Muscle of arm (tissue), 12 donors: ENCODE measurements around the gene TTLL5. TPM values are rescaled to one million over a fixed set of nuclear protein-coding genes. Genes with fewer than 3 reads are reported as not detected.
"Not testable (repeated sequence)": the region's sequence is repeated elsewhere in the genome, so short reads cannot be mapped to it uniquely, and the experiment has no call there.

Source experiments
- DNase-seq: peaks from one replicate; pipeline ENCODE4 v3.0.0-alpha.2; 2013
- polyA plus RNA-seq, 12 donors: library from polyadenylated mRNA; unstranded; fragments of 120-200 nt; gene quantifications; one replicate each; pipeline ENCODE4 v1.2.1, GENCODE V29; 2013; ENCODE audit not compliant: insufficient read length in 12 of 12

The TTLL5 gene
- polyA plus RNA-seq, 12 donors: 14.1 to 40.5 (median 17.2) TPM; not detected in 1

- peak; percentile 39 for DNase-seq
These were observed 12.8 kb upstream of the TTLL5 start for GRCh38 chr14:75648066-75648838.

GRCh38 chr14:75649337-75649736 is 11.7 kb upstream of the TTLL5 start:
- no peak for DNase-seq

GRCh38 chr14:75649773-75650172 is 11.3 kb upstream of the TTLL5 start:
- DNase-seq: no peak

GRCh38 chr14:75650253-75651058 is 10.6 kb upstream of the TTLL5 start:
- no peak for DNase-seq

- DNase-seq: no peak
These were observed 7.5 kb upstream of the TTLL5 start for GRCh38 chr14:75653563-75653962.

- DNase-seq: peak; percentile 76
These were observed 6.8 kb upstream of the TTLL5 start for GRCh38 chr14:75654127-75654732.

GRCh38 chr14:75655235-75655634 is 5.8 kb upstream of the TTLL5 start:
- no peak for DNase-seq

GRCh38 chr14:75657331-75657730 is 3.7 kb upstream of the TTLL5 start:
- DNase-seq: no peak

GRCh38 chr14:75658957-75659356 is 2.1 kb upstream of the TTLL5 start:
- DNase-seq: no peak

- no peak for DNase-seq
These were observed 812 bp upstream of the TTLL5 start for GRCh38 chr14:75660238-75660629.

- DNase-seq: no peak
These were observed 411 bp downstream of the TTLL5 start for GRCh38 chr14:75661499-75661814.

GRCh38 chr14:75662966-75663365 is 1.9 kb downstream of the TTLL5 start:
- no peak for DNase-seq

- no peak for DNase-seq
These were observed 6.2 kb downstream of the TTLL5 start for GRCh38 chr14:75667099-75667765.

GRCh38 chr14:75672605-75673192 is 11.7 kb downstream of the TTLL5 start:
- DNase-seq: no peak

- DNase-seq: no peak
These were observed 12.4 kb downstream of the TTLL5 start for GRCh38 chr14:75673345-75674035.

- DNase-seq: no peak
These were observed 14.4 kb downstream of the TTLL5 start for GRCh38 chr14:75675265-75675960.

GRCh38 chr14:75685910-75686309 is 24.9 kb downstream of the TTLL5 start:
- DNase-seq: no peak

GRCh38 chr14:75689012-75689411 is 28.0 kb downstream of the TTLL5 start:
- DNase-seq: peak; percentile 84

GRCh38 chr14:75690010-75690409 is 29.0 kb downstream of the TTLL5 start:
- DNase-seq: no peak

GRCh38 chr14:75695025-75695424 is 34.0 kb downstream of the TTLL5 start:
- not testable (repeated sequence) for DNase-seq

- no peak for DNase-seq
These were observed 36.3 kb downstream of the TTLL5 start for GRCh38 chr14:75697386-75697785.
